Caki2 (cell line): ENCODE results near the gene ADAM19. TPM values are rescaled to one million over a fixed set of nuclear protein-coding genes. Genes with fewer than 3 reads are reported as not detected.

ENCODE experiments used
- DNase-seq: peaks from one replicate; pipeline ENCODE4 v3.0.0-alpha.2; 2015; ENCODE audit warnings: low read depth
- in situ Hi-C: cut with HindIII; loops from 2 replicates; pipeline ENCODE4 v1.10.0; 2016; ENCODE audit warnings: low sequenced_read_pairs, low pct_unique_long_range_greater_than_20kb, mixed read lengths
- total RNA-seq: library from RNA; depleted of rRNA; stranded (reverse); fragments of >200 nt; shearing (Covaris generic); gene quantifications from 2 replicates; pipeline ENCODE4 v1.2.3, GENCODE V29; 2014; ENCODE audit warnings: low replicate concordance

Gene ADAM19
- total RNA-seq, 1 experiment from 2014 or later = 9.1 TPM

DNA sequence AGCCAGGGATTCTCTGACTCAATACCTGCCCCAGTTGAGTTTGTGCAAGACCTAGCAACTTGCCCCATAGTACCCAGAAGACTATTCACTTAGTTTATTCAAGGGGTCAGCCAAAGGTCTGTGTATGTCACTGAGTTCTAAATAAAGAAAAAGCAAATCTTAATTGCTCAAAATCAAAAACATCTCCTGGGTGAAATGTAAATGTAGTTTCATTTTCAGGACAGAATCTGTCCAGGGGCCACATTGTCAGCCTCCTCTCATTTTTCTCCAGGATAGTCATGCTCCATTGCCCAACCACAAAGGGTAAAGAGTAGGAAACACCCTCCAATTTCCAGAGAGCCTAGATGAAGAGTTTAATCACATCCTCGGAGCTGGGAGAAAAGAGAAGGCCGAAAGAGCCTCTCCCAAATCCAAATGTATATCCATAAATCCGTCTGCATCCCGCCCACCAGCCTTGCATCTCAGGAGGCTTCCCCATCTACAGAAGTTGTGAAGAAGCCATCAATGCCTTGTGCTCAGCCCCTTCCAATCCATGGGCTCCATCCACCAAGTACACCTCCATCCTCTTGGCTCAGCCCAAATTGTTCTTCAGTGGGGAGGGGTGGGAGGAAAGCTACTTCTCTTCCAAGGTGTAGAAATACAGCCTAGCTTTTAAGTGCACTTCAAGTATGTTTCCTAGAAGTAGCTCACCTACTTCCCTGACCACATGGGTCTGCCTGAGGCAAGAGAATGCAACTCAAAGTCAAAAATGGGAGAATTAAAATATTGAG, 26.9 kb downstream of the ADAM19 start:
- in situ Hi-C loops = no loop called here
- peak; percentile 82 for DNase-seq

DNA sequence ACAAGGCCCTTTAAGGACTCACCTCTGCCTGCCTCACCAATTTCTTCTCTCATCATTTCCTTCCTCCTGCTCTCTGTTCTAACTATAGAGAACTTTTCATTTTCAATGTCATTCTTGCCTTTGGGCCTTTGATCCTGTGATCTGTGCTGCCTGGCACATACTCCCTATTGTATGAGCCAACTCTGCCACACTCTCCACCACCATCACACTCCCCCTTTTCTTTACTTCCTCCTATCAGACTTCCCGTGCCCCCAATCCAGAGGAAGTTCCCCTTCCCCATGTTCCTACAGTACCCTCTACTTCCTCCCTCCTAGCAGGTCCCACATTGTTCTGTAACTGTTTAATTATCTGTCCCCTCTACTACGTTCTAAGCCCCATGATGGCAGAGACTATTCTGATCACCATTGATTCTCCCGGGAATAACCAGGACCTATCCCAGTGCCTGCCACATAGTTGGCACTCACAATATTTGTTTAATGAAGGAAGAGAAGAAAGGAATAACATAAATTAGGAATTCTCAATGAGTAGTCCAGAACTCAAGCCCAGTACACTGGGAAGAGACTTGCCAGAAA, 27.5 kb downstream of the ADAM19 start:
- in situ Hi-C loops = no loop called here
- no peak for DNase-seq

DNA sequence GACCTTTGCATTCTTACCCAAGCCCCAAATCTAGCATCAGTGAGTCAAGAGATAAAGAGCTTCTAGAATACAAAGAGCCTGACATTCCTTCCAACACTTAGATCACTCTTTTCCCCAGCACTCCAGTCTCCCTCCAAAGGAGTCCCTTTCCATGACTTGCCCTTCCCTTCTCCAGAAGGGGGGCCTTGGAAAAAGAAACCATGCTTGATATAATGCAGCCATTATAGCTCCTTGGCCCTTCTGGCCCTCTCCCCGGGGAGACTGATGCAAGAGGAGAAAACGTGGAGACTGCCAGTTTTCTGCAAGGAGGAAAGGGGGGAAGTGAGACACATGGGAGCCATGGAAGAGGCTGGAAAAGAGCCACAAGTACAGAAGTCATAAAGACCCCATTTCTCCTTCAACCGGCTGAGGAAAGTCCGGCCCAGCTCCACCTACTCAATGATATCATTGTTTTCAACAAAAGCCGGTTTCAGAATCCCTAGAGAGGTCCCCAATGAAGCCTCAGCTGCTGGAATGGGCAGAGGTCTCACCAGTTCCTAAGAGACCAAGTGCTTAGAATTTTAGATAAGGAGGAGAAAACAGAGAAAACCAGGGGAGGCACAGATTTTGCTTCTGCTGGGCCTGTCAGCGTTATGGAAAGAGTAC, 29.0 kb downstream of the ADAM19 start:
- no peak for DNase-seq
- in situ Hi-C loops = no loop called here

DNA sequence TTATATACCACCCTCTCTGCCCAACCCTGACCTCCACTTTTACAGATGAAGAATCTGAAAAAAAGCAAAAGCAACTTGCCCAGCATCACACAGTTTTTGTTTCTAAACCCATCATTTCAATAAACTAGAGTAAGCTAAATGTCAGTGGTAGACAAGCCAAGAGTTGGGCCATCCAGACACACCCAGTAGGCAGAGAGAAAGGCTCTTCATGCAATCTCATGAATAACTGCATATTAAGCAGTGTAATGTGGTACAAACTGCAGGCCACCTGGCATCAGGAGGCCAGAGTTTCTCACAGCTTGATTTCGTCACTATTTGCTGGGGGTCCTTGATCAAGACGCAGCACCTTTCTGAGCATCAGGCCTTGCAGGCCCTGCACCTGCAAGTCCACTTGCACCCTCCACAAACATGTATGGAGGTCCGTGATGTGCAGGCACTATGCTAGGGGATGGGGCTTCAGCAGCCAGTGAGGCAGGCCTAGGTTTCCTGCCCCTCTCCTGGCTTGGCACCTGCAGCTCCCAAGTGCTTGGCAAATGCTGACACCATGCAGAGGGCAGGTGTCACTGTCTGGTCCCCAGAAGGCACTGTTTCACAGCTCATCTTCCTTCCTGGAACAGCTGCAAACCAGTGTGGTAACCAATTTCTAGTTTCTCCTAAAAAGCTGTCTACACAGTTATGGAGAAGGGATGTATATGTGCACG, 29.8 kb downstream of the ADAM19 start:
- no peak for DNase-seq
- in situ Hi-C loops = no loop called here

DNA sequence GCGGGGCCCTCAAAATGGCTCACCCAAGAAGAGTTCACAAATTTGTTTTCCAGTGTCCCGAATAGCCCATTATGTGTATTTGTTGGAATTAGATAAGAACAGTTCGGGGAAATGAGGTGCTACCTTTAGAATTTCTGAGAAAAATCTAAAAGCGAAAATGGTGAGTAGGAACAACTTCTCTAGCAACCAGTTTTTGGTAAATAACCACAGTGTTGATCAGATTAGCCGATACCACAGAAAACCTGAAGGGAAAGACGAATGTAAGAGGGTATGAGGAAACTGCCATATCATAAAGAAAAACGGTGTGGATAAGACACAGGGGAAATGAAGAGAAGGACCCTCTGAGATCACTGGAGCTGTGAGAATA, 31.0 kb downstream of the ADAM19 start:
- in situ Hi-C loops = no loop called here
- no peak for DNase-seq

DNA sequence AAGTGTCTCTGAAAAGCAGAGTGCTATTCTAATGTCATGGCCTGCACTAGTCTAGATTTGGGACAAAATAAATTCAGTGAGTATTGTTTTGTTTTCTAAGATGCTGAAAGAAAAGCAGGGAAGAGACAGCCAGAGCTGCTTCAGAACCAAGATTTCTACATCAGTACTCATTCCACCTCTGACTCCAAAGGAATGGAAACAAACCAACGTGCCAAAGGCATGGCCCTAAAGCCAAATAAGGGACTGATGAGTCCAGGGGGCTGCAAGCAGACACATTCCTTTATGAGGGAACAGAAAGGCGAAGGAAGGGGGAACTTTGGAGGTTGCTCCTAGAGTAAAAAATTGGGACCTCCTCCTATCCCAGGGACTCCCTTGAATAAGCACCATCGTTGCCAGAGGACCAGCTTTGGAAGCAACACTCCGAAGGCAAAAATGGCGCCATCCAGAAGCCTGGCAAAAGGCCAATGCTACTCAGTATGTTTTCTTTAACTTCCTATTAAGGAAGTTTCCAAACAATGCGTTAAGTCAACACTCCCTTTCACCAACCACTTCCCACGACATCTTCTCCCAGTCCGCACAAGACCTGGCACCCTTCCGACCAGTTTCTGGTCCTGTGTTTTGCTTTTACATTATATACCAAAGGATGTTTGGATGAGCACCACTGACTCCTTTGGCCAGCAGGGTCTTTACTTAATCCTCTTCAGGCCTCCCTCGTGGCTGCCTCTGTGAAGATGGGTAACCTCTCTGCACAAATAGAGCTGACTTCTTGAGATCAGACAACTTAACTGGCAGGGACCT, 31.6 kb downstream of the ADAM19 start:
- no peak for DNase-seq
- in situ Hi-C loops = no loop called here

DNA sequence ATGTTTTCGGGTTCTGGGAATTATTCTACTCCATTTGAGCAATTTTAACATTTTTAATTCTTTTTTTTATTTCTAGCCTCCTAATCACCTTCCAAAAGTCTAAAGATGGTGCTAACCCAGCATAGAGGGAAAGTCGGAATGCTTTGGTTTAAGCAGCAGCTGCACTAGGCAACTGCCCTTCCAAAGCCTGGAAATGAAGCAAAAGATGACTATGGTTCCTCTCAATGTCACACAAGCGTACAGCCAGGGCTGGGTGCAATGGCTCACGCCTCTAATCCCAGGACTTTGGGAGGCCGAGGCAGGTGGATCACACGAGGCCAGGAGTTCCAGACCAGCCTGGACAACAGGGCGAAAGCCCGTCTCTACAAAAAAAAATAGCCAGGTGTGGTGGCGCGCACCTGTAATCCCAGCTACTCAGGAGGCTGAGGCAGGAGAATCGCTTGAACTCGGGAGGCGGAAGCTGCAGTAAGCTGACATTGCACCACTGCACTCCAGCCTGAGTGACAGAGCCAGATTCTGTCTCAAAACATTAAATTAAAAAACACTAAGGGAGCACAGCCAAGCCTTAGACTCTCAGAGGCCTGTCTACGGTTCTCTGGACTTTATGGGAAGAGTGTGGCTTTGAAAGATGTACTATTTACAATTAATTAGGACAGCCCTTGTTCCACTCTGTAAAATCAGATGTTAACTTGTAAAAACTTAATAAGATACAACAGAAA, 33.1 kb downstream of the ADAM19 start:
- in situ Hi-C loops = no loop called here
- no peak for DNase-seq

DNA sequence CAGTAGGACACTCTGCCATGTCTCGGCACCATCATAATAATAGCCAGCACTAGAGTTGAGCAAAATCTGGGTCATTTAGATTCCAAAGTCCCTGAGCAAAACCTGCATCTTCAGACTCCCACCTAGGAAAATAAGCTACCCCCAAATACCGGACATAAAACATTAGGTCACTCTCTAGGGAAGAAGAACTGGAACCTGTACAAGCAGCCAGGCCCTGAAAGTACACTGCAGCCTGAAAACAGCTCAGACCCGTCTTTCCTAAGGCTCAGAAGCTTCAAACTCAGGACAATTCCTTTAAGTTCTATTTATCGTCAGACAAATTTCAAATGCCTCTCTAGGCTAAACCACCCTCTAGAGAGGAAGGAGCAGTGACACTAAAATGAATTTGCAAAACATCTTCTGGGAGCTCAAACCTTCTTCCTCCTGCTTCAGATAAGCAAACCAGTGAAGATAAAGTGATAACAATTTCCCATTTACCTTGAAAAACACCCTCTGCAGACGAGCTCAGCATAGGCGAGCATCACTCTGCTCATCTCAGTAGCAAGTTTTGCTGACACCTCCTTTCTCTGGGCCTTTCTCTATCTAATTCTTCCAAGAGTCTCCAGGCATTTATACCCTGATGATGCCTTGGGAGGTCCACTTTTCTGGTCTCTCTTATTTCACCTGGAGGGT, 34.0 kb downstream of the ADAM19 start:
- DNase-seq = no peak
- in situ Hi-C loops = no loop called here

DNA sequence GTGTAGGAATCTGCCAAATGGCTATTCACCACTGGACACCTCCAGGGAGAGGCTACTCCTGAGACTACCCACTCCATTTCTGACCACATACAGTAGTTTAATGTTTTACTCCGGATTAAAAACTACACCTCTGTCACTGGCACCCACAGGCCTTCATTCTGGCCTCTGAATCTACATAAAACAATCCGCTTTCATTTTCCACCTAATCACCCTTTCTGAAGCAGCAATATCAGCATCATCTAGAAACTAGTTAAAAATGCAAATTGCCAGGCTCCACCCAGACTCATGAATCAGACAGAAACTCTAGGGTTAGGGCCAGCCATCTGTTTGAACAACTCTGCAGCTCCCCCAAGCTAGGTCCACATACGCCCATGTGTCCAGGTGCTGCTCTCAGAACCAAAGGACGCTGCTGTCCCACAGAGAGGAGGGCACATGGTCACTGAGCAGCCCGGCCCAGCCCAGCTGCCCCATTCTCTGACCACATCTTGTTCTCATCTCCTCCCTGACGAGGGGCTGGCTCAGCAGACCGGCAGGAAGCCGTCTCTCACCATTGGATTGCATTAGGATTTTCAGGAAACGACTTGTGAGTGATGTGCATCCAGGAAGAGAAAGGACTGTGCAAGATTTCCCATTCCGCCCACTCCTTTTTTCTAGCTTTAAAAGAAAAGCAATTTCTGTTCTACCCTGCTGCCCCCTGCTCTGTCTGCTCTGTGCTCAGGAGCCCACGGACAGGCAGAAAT, 34.7 kb downstream of the ADAM19 start:
- in situ Hi-C loops = no loop called here
- no peak for DNase-seq

DNA sequence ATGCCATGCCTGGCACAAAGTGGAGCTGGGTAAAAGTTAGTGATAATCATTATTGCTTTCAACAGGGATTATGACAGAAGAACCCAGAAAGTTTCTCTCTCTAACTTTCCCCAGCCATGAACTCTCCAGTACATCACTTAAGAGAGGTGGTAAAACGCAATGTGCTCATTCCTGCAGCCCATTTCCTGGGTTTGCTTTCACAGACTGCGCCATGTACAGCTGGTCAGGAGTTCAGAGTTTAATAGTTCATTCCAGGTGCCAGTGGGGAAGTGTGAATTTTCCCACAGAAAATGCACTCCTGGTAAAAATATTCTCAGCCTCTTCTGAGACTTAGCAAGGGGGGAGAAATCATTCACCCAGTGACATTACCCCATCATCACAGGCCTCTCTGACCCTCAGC, 35.5 kb downstream of the ADAM19 start:
- no peak for DNase-seq
- in situ Hi-C loops = no loop called here

DNA sequence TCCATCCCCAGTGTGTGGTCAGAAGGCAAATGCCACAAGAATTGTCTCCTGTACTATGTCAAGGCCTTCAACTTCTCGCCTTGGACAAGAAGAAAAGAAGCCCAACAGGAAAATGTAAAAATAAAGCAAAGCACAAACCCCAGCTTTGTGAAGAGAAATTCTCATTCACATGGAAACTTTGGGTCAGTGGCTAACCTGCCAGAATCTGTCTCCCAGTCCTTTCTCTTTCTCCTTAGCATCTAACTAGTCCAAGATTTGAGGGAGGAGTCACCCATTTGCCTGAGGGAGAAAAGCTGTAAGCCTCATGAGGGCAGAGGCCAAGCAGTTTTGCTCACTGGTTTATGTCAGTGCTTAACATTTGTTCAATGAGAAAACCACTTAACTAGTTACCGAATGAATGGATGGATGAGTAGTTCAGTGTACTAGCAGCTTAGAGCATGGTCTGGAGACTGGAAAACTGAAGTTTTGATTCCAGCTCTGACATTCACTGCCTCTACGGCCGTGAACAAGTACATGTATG, 36.0 kb downstream of the ADAM19 start:
- in situ Hi-C loops = no loop called here
- no peak for DNase-seq

DNA sequence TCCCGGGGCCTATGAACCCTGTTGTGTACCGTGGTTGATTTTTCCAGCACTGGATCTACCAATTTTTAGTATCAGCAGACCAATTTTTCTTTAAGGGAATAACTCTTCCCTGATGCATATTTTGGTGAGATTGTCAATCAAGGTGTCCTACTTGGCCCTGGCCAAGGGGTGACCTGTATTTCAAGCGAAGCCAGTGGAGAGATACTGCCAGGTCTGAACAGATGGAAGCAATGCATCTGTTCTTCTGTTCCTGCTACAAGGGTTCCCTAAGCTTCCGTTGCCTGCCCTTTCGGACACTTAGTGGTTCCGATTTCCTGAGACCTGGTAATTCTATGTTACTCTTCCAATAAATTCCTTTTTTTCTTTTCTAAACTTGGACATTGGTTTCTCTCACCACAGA, 37.3 kb downstream of the ADAM19 start:
- no peak for DNase-seq
- in situ Hi-C loops = no loop called here

DNA sequence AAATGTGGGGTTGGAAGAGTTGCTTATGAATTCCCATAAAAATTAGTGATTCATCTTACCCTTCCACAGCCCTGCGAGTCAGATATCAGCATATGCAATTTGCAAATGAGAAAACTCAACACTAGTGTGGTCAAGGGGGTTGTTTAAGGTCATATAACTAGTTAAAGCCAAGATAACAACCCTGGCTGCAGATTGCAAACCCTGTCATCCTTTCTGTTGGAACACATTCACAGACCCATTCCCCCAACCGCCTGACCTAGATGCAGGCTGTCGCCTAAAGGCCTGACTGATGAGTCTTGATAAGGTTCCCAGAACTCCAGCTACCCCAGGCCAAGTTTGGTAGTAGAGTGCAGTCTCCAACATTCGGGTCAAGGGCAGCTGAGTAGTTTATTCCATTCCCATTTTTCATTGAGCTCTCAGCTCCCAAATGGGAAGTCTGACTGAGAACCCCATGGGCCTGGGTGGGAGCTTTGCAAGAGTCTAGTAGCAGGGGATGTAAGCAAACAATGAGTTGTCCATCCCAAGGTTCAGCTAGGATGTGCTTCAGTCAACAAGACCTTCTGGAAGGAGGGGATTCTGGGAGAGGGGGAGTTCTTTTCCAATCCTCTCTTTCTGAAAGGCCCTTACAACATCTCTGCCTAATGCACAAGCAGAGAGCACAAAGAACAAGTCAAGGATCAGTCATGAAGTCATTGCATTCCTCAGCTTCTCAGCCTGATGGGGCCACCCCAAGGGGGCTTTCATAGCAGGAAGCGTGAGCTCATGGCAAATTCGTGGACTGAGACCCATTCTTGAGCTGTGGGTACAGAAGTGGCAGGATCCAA, 40.3 kb downstream of the ADAM19 start:
- in situ Hi-C loops = no loop called here
- no peak for DNase-seq

DNA sequence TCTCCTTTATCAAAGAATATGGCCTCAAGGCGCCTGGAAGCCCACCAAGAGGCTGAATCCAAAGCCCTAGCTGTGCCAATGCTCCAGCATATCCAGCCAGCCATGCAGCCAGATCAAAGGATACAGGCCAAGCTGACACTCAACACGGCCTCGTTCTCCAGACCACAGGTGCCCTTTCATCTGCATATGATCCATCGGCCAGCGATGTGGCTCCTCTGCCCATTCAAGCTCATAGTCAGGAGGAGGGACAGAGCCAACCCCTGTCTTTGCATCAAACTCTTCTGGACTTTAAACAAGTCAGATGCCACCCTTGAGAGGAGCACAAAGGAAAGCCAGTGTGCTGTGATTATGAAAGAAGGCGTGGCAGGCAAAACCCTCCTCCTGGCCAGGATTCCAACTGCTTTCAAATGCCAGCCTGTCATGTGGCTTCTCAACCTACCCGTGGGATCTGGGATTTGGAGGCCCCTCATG, 42.5 kb downstream of the ADAM19 start:
- no peak for DNase-seq
- in situ Hi-C loops = no loop called here

DNA sequence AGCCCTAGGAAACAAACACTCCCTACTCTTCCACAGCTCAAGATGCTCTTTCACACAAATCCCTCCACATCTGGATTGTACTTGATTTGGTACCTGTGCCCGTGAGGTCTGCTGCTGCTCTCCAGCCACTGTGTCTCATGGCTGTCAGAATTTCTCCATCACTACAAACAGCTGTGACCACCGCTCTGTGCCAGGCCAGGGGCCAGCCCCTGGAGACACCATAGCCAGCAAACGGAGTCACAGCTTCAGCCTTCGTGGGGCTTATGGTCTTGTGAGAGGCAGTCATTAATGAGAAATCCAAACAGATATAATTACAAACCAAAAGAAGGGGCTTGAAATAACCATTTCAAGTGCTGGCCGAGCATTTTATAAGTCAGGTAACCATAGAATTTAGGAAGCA, 43.6 kb downstream of the ADAM19 start:
- no peak for DNase-seq
- in situ Hi-C loops = no loop called here
